NCI-H2107 treated with DMSO at 0.1 percent for 48 hours (cell line): ENCODE data around the gene CDK5RAP1.

Experiments used
- DNase-seq: peaks from one replicate; lab custom pipeline; 2025; ENCODE audit not compliant: unreplicated experiment; lab: John Stamatoyannopoulos, UW

The CDK5RAP1 gene

GRCh38 chr20:33336375-33336774 lies 64.9 kb downstream of the CDK5RAP1 start:
- no peak for DNase-seq

- no peak for DNase-seq
Measured at GRCh38 chr20:33334111-33334510, 67.2 kb downstream of the CDK5RAP1 start.

DNA sequence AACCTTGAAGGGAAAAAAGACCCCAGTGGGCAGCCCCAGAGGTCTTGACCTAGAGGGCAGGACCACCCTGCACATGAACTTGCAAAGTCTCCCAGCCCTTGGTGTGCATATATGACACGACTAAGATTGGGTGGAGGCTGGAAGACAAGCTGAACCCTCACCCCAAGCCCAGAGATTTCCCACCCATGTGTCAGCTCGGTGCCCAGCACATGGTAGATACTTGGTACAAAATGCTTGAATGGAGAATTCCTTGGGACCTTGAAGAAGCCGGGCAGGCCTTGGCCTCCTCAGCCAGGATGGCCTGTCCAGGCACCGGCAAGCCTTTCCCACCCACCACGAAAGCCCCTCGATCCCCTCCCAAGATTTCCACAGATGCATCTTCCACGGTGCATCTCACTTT lies 67.7 kb downstream of the CDK5RAP1 start:
- DNase-seq: no peak

GRCh38 chr20:33332905-33333456 lies 68.3 kb downstream of the CDK5RAP1 start:
- no peak for DNase-seq

- DNase-seq: no peak
Measured at GRCh38 chr20:33328157-33329137, 72.9 kb downstream of the CDK5RAP1 start.

- no peak for DNase-seq
Measured at GRCh38 chr20:33325350-33325749, 76.0 kb downstream of the CDK5RAP1 start.

- no peak for DNase-seq
Measured at GRCh38 chr20:33323236-33323635, 78.1 kb downstream of the CDK5RAP1 start.

GRCh38 chr20:33322456-33322855 lies 78.9 kb downstream of the CDK5RAP1 start:
- no peak for DNase-seq

DNA sequence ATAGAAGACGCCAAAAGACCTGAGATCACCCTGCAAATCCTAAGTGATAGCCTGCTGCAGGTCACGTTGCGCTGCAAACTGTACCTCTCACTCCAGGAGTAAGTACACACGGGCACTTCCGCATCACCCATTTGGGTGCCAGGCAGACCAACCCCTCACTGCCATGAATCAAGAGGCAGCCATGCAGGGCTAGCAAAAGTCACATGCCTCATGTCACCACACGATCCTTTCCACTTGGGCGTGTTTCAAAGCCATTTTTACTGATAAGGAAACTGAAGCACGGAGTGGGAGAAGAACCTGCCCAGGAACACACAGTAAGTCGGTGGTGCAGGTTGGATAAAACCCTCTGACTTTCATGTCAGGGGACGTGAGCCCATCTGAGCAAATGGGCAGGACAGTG lies 81.3 kb downstream of the CDK5RAP1 start:
- DNase-seq: no peak

GRCh38 chr20:33318096-33318429 lies 83.3 kb downstream of the CDK5RAP1 start:
- DNase-seq: no peak

GRCh38 chr20:33317424-33318095 lies 83.8 kb downstream of the CDK5RAP1 start:
- DNase-seq: no peak

GRCh38 chr20:33316958-33317357 lies 84.4 kb downstream of the CDK5RAP1 start:
- no peak for DNase-seq

DNA sequence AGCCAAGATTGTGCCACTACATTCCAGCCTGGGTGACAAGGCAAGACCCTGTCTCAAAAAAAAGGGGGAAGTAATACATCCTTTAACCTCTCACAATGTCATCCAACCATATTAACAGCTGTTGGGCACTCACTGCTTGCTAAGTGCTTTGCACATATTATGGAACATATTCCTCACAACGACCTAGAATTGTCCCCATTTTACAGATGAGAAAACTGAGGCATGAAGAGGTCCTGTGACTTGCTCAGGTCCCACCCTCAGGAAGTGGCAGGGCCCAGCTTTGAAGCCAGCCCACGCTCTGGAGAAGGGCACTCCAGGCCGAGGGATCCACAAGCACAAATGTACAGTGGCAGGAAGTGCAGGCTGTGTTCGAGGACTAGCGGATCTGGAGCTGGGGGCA lies 85.0 kb downstream of the CDK5RAP1 start:
- no peak for DNase-seq

GRCh38 chr20:33313686-33314314 lies 87.5 kb downstream of the CDK5RAP1 start:
- no peak for DNase-seq

DNA sequence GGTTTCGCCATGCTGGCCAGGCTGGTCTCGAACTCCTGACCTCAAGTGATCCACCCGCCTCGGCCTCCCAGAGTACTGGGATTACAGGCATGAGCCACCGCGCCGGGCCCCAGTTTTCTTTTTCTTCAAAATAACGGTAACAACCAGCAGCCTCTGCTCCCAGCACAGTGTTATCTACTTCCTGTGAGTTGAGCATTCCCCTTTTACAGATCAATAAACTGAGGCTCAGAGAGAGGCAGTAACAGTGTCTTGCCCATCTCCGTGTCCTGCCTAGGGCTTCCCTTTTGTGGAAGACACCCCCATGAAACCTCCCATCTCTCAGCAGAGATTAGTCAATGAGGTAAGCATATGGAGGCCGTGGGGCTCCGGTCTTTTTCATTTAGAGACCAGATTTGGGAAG lies 88.7 kb downstream of the CDK5RAP1 start:
- no peak for DNase-seq

- no peak for DNase-seq
Measured at GRCh38 chr20:33311996-33312395, 89.3 kb downstream of the CDK5RAP1 start.

- no peak for DNase-seq
Measured at GRCh38 chr20:33311011-33311410, 90.3 kb downstream of the CDK5RAP1 start.

GRCh38 chr20:33310327-33310899 lies 90.9 kb downstream of the CDK5RAP1 start:
- DNase-seq: no peak

GRCh38 chr20:33309631-33310030 lies 91.7 kb downstream of the CDK5RAP1 start:
- DNase-seq: no peak
